HS-27A (cell line): ENCODE measurements around the gene CDC42BPA.
"Not testable (repeated sequence)": the region's sequence is repeated elsewhere in the genome, so short reads cannot be mapped to it uniquely, and the experiment has no call there.

ENCODE experiments used
- DNase-seq: peaks from one replicate; pipeline ENCODE4 v3.0.0-alpha.2; 2012; ENCODE audit warnings: low read depth, missing footprints

Gene CDC42BPA

GRCh38 chr1:227127891-227128290 is 190.4 kb downstream of the CDC42BPA start:
- DNase-seq = no peak

GRCh38 chr1:227125929-227126545 is 192.3 kb downstream of the CDC42BPA start:
- no peak for DNase-seq

- no peak for DNase-seq
Measured at GRCh38 chr1:227124473-227124872, 193.8 kb downstream of the CDC42BPA start.

- no peak for DNase-seq
Measured at GRCh38 chr1:227120826-227121225, 197.5 kb downstream of the CDC42BPA start.

GRCh38 chr1:227112538-227112937 is 205.8 kb downstream of the CDC42BPA start:
- DNase-seq = no peak

- no peak for DNase-seq
Measured at GRCh38 chr1:227111782-227112181, 206.5 kb downstream of the CDC42BPA start.

GRCh38 chr1:227105291-227105690 is 213.0 kb downstream of the CDC42BPA start:
- not testable (repeated sequence) for DNase-seq

- no peak for DNase-seq
Measured at GRCh38 chr1:227102056-227102455, 216.2 kb downstream of the CDC42BPA start.

- no peak for DNase-seq
Measured at GRCh38 chr1:227094249-227094966, 223.9 kb downstream of the CDC42BPA start.

- no peak for DNase-seq
Measured at GRCh38 chr1:227093309-227093708, 225.0 kb downstream of the CDC42BPA start.

GRCh38 chr1:227092069-227092468 is 226.2 kb downstream of the CDC42BPA start:
- no peak for DNase-seq

- no peak for DNase-seq
Measured at GRCh38 chr1:227086636-227087035, 231.7 kb downstream of the CDC42BPA start.

- DNase-seq = no peak
Measured at GRCh38 chr1:227082999-227083746, 235.1 kb downstream of the CDC42BPA start.

GRCh38 chr1:227077783-227078182 is 240.5 kb downstream of the CDC42BPA start:
- DNase-seq = no peak

GRCh38 chr1:227073786-227074185 is 244.5 kb downstream of the CDC42BPA start:
- DNase-seq = no peak

- DNase-seq = no peak
Measured at GRCh38 chr1:227072991-227073390, 245.3 kb downstream of the CDC42BPA start.

- DNase-seq = no peak
Measured at GRCh38 chr1:227071895-227072587, 246.3 kb downstream of the CDC42BPA start.

GRCh38 chr1:227070638-227071285 is 247.5 kb downstream of the CDC42BPA start:
- no peak for DNase-seq

GRCh38 chr1:227069490-227069889 is 248.8 kb downstream of the CDC42BPA start:
- no peak for DNase-seq

GRCh38 chr1:227068883-227069282 is 249.4 kb downstream of the CDC42BPA start:
- no peak for DNase-seq

- no peak for DNase-seq
Measured at GRCh38 chr1:227066999-227067398, 251.3 kb downstream of the CDC42BPA start.

- DNase-seq = no peak
Measured at GRCh38 chr1:227065311-227065710, 253.0 kb downstream of the CDC42BPA start.
